Measurements from ENCODE around the gene PDE8A.

PDE8A gene

DNA sequence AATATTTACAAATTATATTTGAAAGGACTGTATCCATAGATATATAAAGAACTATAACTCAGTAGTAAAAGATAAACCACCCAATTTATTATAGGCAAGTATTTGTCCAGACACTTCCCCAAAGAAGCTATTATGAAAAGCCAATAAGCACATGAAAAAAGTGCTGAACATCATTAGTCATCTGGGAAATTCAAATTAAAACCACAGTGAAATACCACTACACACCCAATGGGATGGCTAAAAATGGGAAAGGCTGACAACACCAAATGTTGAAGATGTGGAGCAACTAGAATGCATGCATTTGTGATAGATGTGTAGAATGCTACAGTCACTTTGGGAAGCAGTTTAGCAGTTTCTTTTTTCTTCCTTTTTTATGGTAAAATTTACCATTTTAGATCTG, 147.0 kb downstream of the PDE8A start:
- DNase-seq = no peak
- H3K36me3 ChIP-seq (replicated peaks; ENCODE audit: insufficient read depth, low read length) = no peaks in the 10 kb centered on the region

DNA sequence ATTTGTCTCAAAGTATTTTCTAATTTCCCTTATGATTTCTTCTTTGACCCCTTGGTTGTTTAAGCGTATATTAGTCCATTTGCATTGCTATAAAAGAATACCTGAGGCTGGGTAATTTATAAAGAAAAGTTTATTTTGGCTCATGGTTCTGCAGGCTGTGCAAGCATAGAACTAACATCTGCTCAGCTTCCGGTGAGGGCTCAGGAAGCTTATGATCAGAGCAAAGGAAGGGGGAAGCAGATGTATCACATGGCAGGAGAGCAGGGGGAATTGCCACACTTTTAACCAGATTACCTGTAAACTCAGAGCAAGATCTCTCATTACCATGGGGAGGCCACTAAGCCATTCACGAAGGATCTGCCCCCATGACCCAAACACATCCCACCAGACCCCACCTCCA, 148.2 kb downstream of the PDE8A start:
- Histone ChIP-seq H3K9ac (ENCODE audit: low read length) (no peak overlapping the region), H3K27ac (ENCODE audit: low read length) (no peak overlapping the region), H3K4me3 (ENCODE audit: low read length) (no peak overlapping the region), H3K27me3 (replicated peaks; ENCODE audit: insufficient read depth, low read length) (no peaks in the 10 kb centered on the region), H3K79me2 (ENCODE audit: low read length) (no peaks in the 10 kb centered on the region), H3K9me3 (replicated peaks; ENCODE audit: insufficient read depth, low read length) (no peaks in the 10 kb centered on the region), H3K36me3 (replicated peaks; ENCODE audit: insufficient read depth, low read length) (no peaks in the 10 kb centered on the region), H3K4me1 (ENCODE audit: low read length) (no peaks in the 10 kb centered on the region), H3K9me2 (replicated peaks; ENCODE audit: insufficient read depth, low read length) (no peaks in the 10 kb centered on the region), H2AFZ (ENCODE audit: low read length) (no peak overlapping the region), H3F3A (ENCODE audit: insufficient read depth, low read length) (no peaks in the 10 kb centered on the region), H3K4me2 (ENCODE audit: low read depth, low read length) (no peak overlapping the region), H4K20me1 (ENCODE audit: insufficient read depth, low read length) (no peaks in the 10 kb centered on the region)
- TF ChIP-seq, protein P1, sequence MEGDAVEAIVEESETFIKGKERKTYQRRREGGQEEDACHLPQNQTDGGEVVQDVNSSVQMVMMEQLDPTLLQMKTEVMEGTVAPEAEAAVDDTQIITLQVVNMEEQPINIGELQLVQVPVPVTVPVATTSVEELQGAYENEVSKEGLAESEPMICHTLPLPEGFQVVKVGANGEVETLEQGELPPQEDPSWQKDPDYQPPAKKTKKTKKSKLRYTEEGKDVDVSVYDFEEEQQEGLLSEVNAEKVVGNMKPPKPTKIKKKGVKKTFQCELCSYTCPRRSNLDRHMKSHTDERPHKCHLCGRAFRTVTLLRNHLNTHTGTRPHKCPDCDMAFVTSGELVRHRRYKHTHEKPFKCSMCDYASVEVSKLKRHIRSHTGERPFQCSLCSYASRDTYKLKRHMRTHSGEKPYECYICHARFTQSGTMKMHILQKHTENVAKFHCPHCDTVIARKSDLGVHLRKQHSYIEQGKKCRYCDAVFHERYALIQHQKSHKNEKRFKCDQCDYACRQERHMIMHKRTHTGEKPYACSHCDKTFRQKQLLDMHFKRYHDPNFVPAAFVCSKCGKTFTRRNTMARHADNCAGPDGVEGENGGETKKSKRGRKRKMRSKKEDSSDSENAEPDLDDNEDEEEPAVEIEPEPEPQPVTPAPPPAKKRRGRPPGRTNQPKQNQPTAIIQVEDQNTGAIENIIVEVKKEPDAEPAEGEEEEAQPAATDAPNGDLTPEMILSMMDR (IDR thresholded peaks at IDR 0.05; ENCODE audit: low read length) = no peak
- no peak for TF ChIP-seq EZH2 (optimal IDR thresholded peaks at IDR 0.05; ENCODE audit: low read depth, low read length)
- no peak for TF ChIP-seq EZH2phosphoT487 (IDR thresholded peaks at IDR 0.05; ENCODE audit: low read length)
- no peak for DNase-seq

More for the DNA sequence above, 147.0 kb downstream of the PDE8A start:
- H3K9me2 ChIP-seq (replicated peaks; ENCODE audit: insufficient read depth, low read length) = no peaks in the 10 kb centered on the region
- no peaks in the 10 kb centered on the region for H3F3A ChIP-seq (ENCODE audit: insufficient read depth, low read length)
- no peak overlapping the region for H3K4me3 ChIP-seq (ENCODE audit: low read length)
- no peaks in the 10 kb centered on the region for H4K20me1 ChIP-seq (ENCODE audit: insufficient read depth, low read length)
- no peak overlapping the region for H3K27ac ChIP-seq (ENCODE audit: low read length)
- no peak overlapping the region for H3K4me2 ChIP-seq (ENCODE audit: low read depth, low read length)
- no peaks in the 10 kb centered on the region for H3K79me2 ChIP-seq (ENCODE audit: low read length)
- TF ChIP-seq EZH2 (optimal IDR thresholded peaks at IDR 0.05; ENCODE audit: low read depth, low read length) (no peak), EZH2phosphoT487 (IDR thresholded peaks at IDR 0.05; ENCODE audit: low read length) (no peak)
- TF ChIP-seq, protein P1 (IDR thresholded peaks at IDR 0.05; ENCODE audit: low read length) = no peak
- H3K9ac ChIP-seq (ENCODE audit: low read length) = no peak overlapping the region
- H2AFZ ChIP-seq (ENCODE audit: low read length) = no peak overlapping the region
- H3K9me3 ChIP-seq (replicated peaks; ENCODE audit: insufficient read depth, low read length) = no peaks in the 10 kb centered on the region
- no peaks in the 10 kb centered on the region for H3K4me1 ChIP-seq (ENCODE audit: low read length)
- no peaks in the 10 kb centered on the region for H3K27me3 ChIP-seq (replicated peaks; ENCODE audit: insufficient read depth, low read length)

DNA sequence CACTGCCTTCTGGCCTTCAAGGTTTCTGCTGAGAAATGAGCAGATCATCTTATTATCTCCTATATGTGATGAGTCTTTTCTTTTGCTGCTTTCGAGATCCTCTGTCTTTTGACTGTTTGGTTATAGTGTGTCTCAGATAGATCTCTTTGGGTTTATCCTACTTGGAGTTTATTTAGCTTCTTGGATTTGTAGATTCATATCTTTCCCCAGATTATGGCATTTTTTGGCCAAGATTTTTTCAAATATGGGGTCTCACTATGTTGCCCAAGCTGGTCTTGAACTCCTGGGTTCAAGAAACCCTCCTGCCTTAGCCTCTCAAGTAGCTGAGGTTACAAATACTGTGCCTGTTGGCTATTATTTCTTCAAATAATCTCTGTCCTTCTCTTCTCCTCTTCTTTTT, 150.3 kb downstream of the PDE8A start:
- Histone ChIP-seq H3K9me2 (replicated peaks; ENCODE audit: insufficient read depth, low read length) (no peaks in the 10 kb centered on the region), H3K4me1 (ENCODE audit: low read length) (no peaks in the 10 kb centered on the region), H3F3A (ENCODE audit: insufficient read depth, low read length) (no peaks in the 10 kb centered on the region), H2AFZ (ENCODE audit: low read length) (no peak overlapping the region), H3K79me2 (ENCODE audit: low read length) (no peaks in the 10 kb centered on the region), H3K9me3 (replicated peaks; ENCODE audit: insufficient read depth, low read length) (no peaks in the 10 kb centered on the region), H3K27me3 (replicated peaks; ENCODE audit: insufficient read depth, low read length) (no peaks in the 10 kb centered on the region), H3K4me3 (ENCODE audit: low read length) (no peak overlapping the region), H3K36me3 (replicated peaks; ENCODE audit: insufficient read depth, low read length) (no peaks in the 10 kb centered on the region), H3K4me2 (ENCODE audit: low read depth, low read length) (no peak overlapping the region), H4K20me1 (ENCODE audit: insufficient read depth, low read length) (no peaks in the 10 kb centered on the region), H3K9ac (ENCODE audit: low read length) (no peak overlapping the region), H3K27ac (ENCODE audit: low read length) (no peak overlapping the region)
- TF ChIP-seq, protein P1 (IDR thresholded peaks at IDR 0.05; ENCODE audit: low read length) = no peak
- no peak for TF ChIP-seq EZH2 (optimal IDR thresholded peaks at IDR 0.05; ENCODE audit: low read depth, low read length)
- no peak for TF ChIP-seq EZH2phosphoT487 (IDR thresholded peaks at IDR 0.05; ENCODE audit: low read length)
- no peak for DNase-seq
